ENCODE measurements around the gene PLEKHA8. TPM values are rescaled to one million over a fixed set of nuclear protein-coding genes. Genes with fewer than 3 reads are reported as not detected.
A peak's percentile ranks its signal among the peaks of the same experiment; 100 is the strongest.

Gene PLEKHA8
- total RNA-seq, 4 donors from 2014 or later: 9.0 to 23.4 (median 13.0) TPM

- no peak for DNase-seq (ENCODE audit: low spot score in 2 of 2)
- Histone ChIP-seq H3K9me3 (no peaks in the 10 kb centered on the region), H3K4me1 (peaks cover 0 to 27% (median 4%) of the 10 kb centered on the region in 4 donors), H3K36me3 (peaks cover 0 to 22% (median 0%) of the 10 kb centered on the region in 3 donors), H3K4me3 (no peak overlapping the region), H3K27me3 (no peaks in the 10 kb centered on the region), H3K27ac (no peak overlapping the region)
- WGBS, 2 donors: 97 to 100% methylated on average over 1 of the region's 1 CpG
- TF ChIP-seq, protein P1, sequence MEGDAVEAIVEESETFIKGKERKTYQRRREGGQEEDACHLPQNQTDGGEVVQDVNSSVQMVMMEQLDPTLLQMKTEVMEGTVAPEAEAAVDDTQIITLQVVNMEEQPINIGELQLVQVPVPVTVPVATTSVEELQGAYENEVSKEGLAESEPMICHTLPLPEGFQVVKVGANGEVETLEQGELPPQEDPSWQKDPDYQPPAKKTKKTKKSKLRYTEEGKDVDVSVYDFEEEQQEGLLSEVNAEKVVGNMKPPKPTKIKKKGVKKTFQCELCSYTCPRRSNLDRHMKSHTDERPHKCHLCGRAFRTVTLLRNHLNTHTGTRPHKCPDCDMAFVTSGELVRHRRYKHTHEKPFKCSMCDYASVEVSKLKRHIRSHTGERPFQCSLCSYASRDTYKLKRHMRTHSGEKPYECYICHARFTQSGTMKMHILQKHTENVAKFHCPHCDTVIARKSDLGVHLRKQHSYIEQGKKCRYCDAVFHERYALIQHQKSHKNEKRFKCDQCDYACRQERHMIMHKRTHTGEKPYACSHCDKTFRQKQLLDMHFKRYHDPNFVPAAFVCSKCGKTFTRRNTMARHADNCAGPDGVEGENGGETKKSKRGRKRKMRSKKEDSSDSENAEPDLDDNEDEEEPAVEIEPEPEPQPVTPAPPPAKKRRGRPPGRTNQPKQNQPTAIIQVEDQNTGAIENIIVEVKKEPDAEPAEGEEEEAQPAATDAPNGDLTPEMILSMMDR (IDR thresholded peaks at IDR 0.05): no peak
- TF ChIP-seq POLR2A (IDR thresholded peaks at IDR 0.05): no peak
- TF ChIP-seq EP300 (IDR thresholded peaks at IDR 0.05): no peak
Measured at GRCh38 chr7:30072735-30073134, 44.5 kb downstream of the PLEKHA8 start.

GRCh38 chr7:30074422-30075030 is 46.3 kb downstream of the PLEKHA8 start:
- H3K4me3 ChIP-seq: no peak overlapping the region
- no peak overlapping the region for H3K27ac ChIP-seq
- H3K9me3 ChIP-seq: no peaks in the 10 kb centered on the region
- peaks cover 0 to 34% (median 0%) of the 10 kb centered on the region in 3 donors for H3K36me3 ChIP-seq
- TF ChIP-seq POLR2A (IDR thresholded peaks at IDR 0.05): no peak
- TF ChIP-seq, protein P1 (IDR thresholded peaks at IDR 0.05): peak in 3 of 5 experiments; percentile 26 to 37 (median 32)
- H3K4me1 ChIP-seq: peaks cover 0 to 13% (median 0%) of the 10 kb centered on the region in 4 donors
- DNase-seq (ENCODE audit: low spot score in 2 of 2): no peak
- 51 to 53% methylated on average over 1 of the region's 1 CpG for WGBS, 2 donors
- no peaks in the 10 kb centered on the region for H3K27me3 ChIP-seq

GRCh38 chr7:30076411-30076810 is 48.2 kb downstream of the PLEKHA8 start:
- Histone ChIP-seq H3K27me3 (no peaks in the 10 kb centered on the region), H3K9me3 (no peaks in the 10 kb centered on the region), H3K4me1 (peaks cover 0 to 13% (median 0%) of the 10 kb centered on the region in 4 donors), H3K27ac (no peak overlapping the region), H3K4me3 (no peak overlapping the region), H3K36me3 (peaks cover 0 to 40% (median 0%) of the 10 kb centered on the region in 3 donors)
- 91 to 95% methylated on average over 1 of the region's 1 CpG for WGBS, 2 donors
- DNase-seq (ENCODE audit: low spot score in 2 of 2): no peak
- TF ChIP-seq, protein P1 (IDR thresholded peaks at IDR 0.05): no peak
- TF ChIP-seq POLR2A (IDR thresholded peaks at IDR 0.05) (no peak), EP300 (IDR thresholded peaks at IDR 0.05) (no peak)

- H3K27me3 ChIP-seq: no peaks in the 10 kb centered on the region
- peaks cover 0 to 35% (median 0%) of the 10 kb centered on the region in 3 donors for H3K36me3 ChIP-seq
- no peaks in the 10 kb centered on the region for H3K9me3 ChIP-seq
- H3K27ac ChIP-seq: no peak overlapping the region
- DNase-seq (ENCODE audit: low spot score in 2 of 2): no peak
- H3K4me3 ChIP-seq: no peak overlapping the region
- WGBS, 2 donors: 97 to 98% methylated on average over 3 of the region's 3 CpGs
- TF ChIP-seq, protein P1 (IDR thresholded peaks at IDR 0.05): no peak
- TF ChIP-seq EP300 (IDR thresholded peaks at IDR 0.05): no peak
- TF ChIP-seq POLR2A (IDR thresholded peaks at IDR 0.05): no peak
- H3K4me1 ChIP-seq: peaks cover 0 to 13% (median 0%) of the 10 kb centered on the region in 4 donors
Measured at GRCh38 chr7:30078280-30078679, 50.1 kb downstream of the PLEKHA8 start.

DNA sequence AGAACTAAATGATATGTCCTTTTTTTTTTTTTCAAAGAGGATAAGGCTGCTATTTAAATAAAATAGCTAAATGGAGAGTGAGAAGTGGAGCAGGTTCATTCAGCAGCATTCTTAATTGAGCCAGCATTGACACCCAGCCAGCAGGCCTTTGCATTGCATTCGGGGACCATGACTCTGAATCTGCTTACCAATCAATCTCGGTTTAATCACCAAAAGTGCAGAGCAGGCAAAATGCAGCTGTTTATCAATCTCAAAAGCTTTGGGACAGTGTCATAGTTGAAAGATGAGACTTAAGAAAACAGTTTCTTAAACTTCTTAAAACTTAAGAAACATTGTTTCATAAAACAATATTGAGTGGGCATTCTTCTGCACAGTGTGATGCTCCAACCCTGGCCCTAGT is 51.7 kb downstream of the PLEKHA8 start:
- Histone ChIP-seq H3K4me1 (peaks cover 0 to 7% (median 0%) of the 10 kb centered on the region in 4 donors), H3K4me3 (no peak overlapping the region), H3K27me3 (no peaks in the 10 kb centered on the region), H3K9me3 (no peaks in the 10 kb centered on the region), H3K27ac (no peak overlapping the region), H3K36me3 (peaks cover 0 to 33% (median 0%) of the 10 kb centered on the region in 3 donors)
- 91 to 100% methylated on average over 2 of the region's 2 CpGs for WGBS, 2 donors
- DNase-seq (ENCODE audit: low spot score in 2 of 2): no peak
- no peak for TF ChIP-seq POLR2A (IDR thresholded peaks at IDR 0.05)
- TF ChIP-seq, protein P1 (IDR thresholded peaks at IDR 0.05): no peak

Data from tibial nerve (tissue), 4 donors.